Activated T-cell treated with anti-CD3 and anti-CD28 coated beads for 48 hours (primary cell): ENCODE results near the gene NGEF.
"Not testable (repeated sequence)": the region's sequence is repeated elsewhere in the genome, so short reads cannot be mapped to it uniquely, and the experiment has no call there.

Experiments
- DNase-seq: peaks from one replicate; pipeline ENCODE4 v3.0.0-alpha.2; 2020; ENCODE audit warnings: low read depth

The NGEF gene, protein sequence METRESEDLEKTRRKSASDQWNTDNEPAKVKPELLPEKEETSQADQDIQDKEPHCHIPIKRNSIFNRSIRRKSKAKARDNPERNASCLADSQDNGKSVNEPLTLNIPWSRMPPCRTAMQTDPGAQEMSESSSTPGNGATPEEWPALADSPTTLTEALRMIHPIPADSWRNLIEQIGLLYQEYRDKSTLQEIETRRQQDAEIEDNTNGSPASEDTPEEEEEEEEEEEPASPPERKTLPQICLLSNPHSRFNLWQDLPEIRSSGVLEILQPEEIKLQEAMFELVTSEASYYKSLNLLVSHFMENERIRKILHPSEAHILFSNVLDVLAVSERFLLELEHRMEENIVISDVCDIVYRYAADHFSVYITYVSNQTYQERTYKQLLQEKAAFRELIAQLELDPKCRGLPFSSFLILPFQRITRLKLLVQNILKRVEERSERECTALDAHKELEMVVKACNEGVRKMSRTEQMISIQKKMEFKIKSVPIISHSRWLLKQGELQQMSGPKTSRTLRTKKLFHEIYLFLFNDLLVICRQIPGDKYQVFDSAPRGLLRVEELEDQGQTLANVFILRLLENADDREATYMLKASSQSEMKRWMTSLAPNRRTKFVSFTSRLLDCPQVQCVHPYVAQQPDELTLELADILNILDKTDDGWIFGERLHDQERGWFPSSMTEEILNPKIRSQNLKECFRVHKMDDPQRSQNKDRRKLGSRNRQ

GRCh38 chr2:233013027-233013461, at the start of gene NGEF:
Gene NGEF, minus strand, starts transcription at chr2:233013256. Its CDS starts 38,366 bp downstream, at chr2:232974890.
- DNase-seq = no peak

DNA sequence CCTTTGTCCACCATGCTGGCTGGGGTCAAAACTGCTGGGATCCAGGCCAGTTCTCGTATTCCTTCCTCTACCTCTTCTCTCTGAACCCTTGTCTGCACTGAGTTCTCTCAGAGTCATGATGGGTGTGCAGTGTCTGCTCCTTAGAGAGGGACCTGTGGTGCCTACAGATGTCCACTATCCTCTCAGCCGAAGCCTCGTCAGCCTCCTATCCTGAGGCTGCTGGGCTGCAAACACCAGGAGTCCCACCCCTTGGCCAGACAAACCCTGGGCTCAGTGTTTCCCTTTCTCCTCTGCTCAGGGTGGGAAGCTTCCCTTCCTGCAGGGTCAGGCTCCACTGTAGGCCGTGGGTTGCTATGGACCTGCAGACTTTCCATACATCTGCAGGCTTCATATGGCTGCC, 49.4 kb upstream of the NGEF start:
- no peak for DNase-seq

- DNase-seq = no peak
Observed at GRCh38 chr2:233061591-233062450, 48.8 kb upstream of the NGEF start.

GRCh38 chr2:233060980-233061590, 48.0 kb upstream of the NGEF start:
- DNase-seq = no peak

DNA sequence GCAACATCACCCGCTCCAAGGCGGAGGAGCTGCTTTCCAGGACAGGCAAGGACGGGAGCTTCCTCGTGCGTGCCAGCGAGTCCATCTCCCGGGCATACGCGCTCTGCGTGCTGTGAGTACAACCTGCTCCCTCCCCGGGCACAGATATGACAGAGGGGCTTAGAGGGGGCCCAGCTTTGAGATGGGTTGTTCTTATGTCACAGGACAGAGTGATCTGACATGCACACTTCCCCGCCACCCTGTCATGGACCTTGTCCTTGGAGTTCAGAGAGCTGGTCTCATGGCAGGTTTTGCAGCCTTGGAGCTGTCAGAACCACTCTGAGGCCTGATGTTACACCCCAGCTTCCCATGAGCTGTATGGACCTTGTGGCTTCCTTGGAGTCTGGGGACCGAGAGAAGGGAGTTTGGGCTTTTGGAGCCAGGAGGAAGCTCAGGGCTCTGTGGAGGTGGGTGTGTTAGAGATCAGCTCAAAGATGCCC, 47.5 kb upstream of the NGEF start:
- no peak for DNase-seq

GRCh38 chr2:233059797-233060500, 46.9 kb upstream of the NGEF start, which contains the start of gene INPP5D:
Gene INPP5D, plus strand, starts transcription at chr2:233060342. Its CDS starts 137 bp downstream, at chr2:233060479.
- peak; percentile 56 for DNase-seq

GRCh38 chr2:233059547-233059796, 46.4 kb upstream of the NGEF start:
- DNase-seq = no peak

GRCh38 chr2:233058717-233059546, 45.9 kb upstream of the NGEF start:
- no peak for DNase-seq

GRCh38 chr2:233056961-233057605, 44.0 kb upstream of the NGEF start:
- no peak for DNase-seq

- no peak for DNase-seq
Observed at GRCh38 chr2:233055362-233055761, 42.3 kb upstream of the NGEF start.

- DNase-seq = peak; percentile 72
Observed at GRCh38 chr2:233053928-233054784, 41.1 kb upstream of the NGEF start.

DNA sequence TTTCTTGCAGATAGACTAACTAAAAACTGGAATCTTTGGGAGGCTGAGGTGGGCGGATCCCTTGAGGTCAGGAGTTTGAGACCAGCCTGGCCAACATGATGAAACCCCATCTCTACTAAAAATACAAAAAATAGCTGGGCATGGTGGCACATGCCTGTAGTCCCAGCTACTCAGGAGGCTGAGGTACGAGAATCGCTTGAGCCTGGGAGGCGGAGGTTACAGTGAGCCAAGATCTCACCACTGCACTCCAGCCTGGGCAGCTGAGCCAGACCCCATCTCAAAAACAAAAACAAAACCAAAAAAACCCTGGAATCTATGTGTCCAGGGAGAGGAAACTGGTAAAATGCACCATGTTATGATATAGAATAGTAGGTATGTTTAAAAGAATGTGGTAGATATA, 39.5 kb upstream of the NGEF start:
- DNase-seq = not testable (repeated sequence)

DNA sequence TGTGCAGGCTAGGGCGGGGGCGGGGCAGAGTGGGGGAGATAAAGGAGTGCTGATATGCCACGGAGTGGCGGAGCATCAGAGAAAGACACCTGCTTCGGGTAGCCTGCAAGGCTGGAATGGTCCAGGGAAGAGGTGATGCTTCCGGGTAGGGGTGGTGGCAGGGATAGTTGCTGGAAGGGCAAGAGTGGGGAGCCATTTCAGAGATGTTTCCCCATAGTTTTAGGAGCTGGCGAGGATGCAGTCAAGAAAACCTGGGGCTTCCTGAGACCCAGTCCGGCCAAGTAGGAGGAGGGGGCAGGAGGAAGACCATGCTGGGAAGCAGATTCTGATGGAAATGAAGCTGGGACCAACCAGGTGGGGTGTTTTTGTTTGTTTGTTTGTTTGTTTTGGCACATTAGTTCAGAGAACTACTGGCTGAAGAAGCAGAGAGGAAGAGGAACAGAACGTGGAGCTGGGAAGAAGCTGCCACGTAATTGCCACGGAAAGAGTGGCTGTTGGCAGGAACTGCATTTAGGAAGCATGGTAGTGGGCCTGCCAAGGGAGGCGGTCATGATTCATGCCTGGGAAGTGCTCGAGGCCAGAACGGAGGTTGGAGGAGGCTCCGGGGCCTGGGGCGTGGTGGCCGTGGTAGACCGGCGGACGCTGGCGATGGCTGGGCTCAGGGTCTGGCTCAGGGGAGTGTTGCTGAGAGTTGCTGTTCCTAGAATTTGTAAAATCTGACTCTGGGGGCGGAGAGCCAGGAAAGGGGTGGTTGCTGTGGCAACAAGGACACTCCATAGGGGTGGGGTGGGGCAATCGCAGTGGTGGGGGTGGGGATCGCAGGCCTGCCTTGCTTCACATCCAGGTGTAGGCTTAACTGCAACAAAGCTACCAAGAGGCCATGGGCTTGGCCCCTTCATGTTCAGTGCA, 38.4 kb upstream of the NGEF start:
- DNase-seq = no peak

DNA sequence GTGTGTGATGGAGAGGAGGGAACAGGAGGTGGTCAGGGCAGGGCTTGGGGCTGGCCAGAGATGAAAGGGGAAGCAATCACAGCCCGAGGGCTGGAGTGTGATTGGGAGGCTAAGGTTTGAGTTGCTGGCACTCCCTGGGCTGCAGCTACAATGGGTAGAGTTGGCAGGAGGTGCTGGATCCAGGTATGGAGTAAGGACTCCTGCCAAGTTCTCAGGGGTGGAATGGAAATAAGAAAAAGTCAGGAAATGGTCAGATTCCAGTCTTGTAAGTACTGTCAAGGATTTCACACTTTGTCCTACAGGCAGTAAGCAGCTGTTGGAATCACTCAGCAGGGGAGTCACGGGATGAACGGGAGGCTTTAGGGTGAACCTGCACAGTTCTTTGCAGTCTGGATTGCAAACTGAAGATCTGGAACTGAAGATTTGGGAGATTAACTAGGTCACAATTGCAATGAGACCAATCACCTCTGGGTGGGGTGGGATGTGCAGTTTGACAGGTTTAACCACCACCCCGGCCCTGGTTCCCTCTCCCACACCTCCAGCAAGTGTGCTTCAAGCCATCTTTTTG, 36.2 kb upstream of the NGEF start:
- DNase-seq = no peak

DNA sequence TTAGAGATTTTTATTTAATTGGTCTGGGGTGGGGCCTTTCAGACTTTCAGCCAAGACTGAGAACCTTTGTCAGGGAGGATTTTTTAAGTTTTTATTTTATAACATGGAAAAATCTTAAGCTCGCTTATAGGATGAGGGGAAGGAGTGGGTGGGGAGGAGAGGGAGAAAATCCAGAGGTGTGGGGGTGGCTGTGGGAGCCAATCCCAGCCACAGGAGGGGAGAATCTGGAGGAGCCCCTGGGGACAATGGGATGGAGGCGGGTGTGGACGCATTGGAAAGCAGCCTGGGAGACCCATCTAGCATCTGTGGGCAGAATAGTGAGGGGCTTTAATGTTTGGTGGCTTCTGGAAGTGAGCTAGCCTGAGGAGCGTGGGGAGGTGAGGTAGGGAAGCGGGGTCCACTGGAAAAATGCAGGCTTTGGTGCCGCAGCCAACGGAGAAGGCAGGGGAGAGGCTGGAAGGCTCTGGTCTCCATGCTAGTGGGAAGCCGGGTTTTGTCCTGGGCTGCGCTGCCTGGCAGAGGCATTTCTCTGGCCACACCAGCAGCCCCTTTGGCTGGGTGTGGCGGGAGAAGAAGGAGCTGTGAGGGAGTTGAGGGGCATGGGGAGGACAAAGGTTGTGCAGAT, 35.6 kb upstream of the NGEF start:
- no peak for DNase-seq

- no peak for DNase-seq
Observed at GRCh38 chr2:233047667-233048066, 34.6 kb upstream of the NGEF start.

DNA sequence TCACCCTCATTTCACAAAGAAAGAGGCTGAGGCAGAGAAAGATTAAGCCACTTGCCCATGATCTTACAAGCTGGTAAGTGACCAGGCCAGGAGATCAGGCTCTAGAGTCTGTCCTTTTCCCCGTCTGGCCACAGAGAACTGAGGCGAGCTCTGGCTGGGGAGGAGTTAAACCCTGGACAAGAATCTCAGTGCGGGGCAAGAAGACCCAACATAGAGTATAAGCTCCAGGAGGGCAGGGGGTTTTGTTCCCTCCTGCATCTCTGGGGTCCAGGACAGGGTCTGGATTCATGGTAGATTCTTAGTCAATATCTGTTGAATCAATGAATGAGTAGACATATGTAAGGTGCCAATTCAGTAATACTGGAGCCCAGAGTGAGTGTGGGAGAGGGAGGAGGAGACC, 34.1 kb upstream of the NGEF start:
- DNase-seq = no peak
